Measurements from ENCODE around the gene RSRP1.

DNA sequence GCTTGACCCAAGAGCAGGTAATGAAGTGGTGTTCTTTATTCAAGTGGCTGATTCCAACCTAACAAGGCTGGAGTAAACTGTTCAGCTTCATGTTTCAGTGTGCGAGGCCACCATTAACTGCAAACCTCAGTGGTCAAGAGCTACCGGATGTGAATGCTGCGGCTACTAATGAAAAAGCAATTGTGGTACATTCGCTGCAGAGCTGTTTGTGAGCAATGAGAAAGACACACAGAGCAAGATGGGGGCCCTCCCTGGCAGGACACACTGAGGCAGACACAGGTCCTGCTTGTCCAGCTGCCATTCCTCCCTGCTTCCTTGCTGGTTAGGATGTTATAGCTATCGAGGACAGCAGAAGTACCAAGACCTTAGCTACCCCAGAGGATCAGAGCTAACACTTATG is 41.1 kb downstream of the RSRP1 start:
- TF ChIP-seq EZH2 (IDR thresholded peaks at IDR 0.05; ENCODE audit: low read depth) (no peak), CTCF (conservative IDR thresholded peaks at IDR 0.05) (no peak)

All from PC-9 (cell line).